ENCODE results near the gene AGT. TPM values are rescaled to one million over a fixed set of nuclear protein-coding genes. Genes with fewer than 3 reads are reported as not detected.
"Not testable (repeated sequence)": the region's sequence is repeated elsewhere in the genome, so short reads cannot be mapped to it uniquely, and the experiment has no call there.

The AGT gene
- polyA plus RNA-seq, 2 of the 4 experiments (the other 2 are of a cell fraction): 0.06 to 0.18 TPM

- no peak overlapping the region for H3K27ac ChIP-seq
- H3K4me3 ChIP-seq: no peak overlapping the region
- no peak overlapping the region for H3K4me2 ChIP-seq
- CTCF ChIA-PET: interaction anchor here (1.1 to 1.3 kb wide), 2 partner anchors 19 to 20 kb away, joined by 3 to 4 read pairs; no protein-coding TSS in a partner anchor
- no peaks in the 10 kb centered on the region for H3K9me3 ChIP-seq
- FAIRE-seq (peak; percentile 56), DNase-seq (ENCODE audit: low read depth in 1 of 2, low spot score in 1 of 2) (no peak), ATAC-seq (no peak)
- no peak for TF ChIP-seq HOXB13 (CRISPR knock-in tag; IDR thresholded peaks at IDR 0.05; ENCODE audit: low read depth)
- POLR2A ChIA-PET: no interaction called here
- WGBS (ENCODE audit: missing lambda C conversion rate): 84% methylated on average over 4 of the region's 4 CpGs
- no peaks in the 10 kb centered on the region for H3K4me1 ChIP-seq
Observed at GRCh38 chr1:230661976-230662375, 51.9 kb downstream of the AGT start.

GRCh38 chr1:230658691-230659090 is 55.2 kb downstream of the AGT start:
- Histone ChIP-seq H3K27ac (no peak overlapping the region), H3K4me3 (no peak overlapping the region), H3K9me3 (peaks cover 8% of the 10 kb centered on the region; the same call in 2 of the 3 replicates), H3K4me2 (no peak overlapping the region), H3K4me1 (no peaks in the 10 kb centered on the region)
- no peak for FAIRE-seq
- no peak for ATAC-seq
- POLR2A ChIA-PET: no interaction called here
- 93% methylated on average over 2 of the region's 2 CpGs for WGBS (ENCODE audit: missing lambda C conversion rate)
- CTCF ChIA-PET: no interaction called here
- TF ChIP-seq ZSCAN20 (CRISPR knock-in tag; IDR thresholded peaks at IDR 0.05): no peak
- TF ChIP-seq ELK1 (IDR thresholded peaks at IDR 0.05; ENCODE audit: low read depth, low read length): no peak
- no peak for TF ChIP-seq TP53 (CRISPR knock-in tag; IDR thresholded peaks at IDR 0.05)
- TF ChIP-seq HOXB5 (CRISPR knock-in tag; IDR thresholded peaks at IDR 0.05): no peak
- TF ChIP-seq HDAC2 (IDR thresholded peaks at IDR 0.05): no peak
- TF ChIP-seq MYC (IDR thresholded peaks at IDR 0.05; ENCODE audit: borderline replicate concordance, low read length): no peak
- no peak for TF ChIP-seq CEBPB (IDR thresholded peaks at IDR 0.05)
- no peak for TF ChIP-seq HEYL (CRISPR knock-in tag; IDR thresholded peaks at IDR 0.05)
- TF ChIP-seq E2F6 (IDR thresholded peaks at IDR 0.05; ENCODE audit: borderline replicate concordance, low read depth): no peak
- no peak for TF ChIP-seq MAFK (IDR thresholded peaks at IDR 0.05; ENCODE audit: partially characterized antibody)
- DNase-seq (ENCODE audit: low read depth in 1 of 2, low spot score in 1 of 2): no peak

- FAIRE-seq; ATAC-seq; H3K4me1 ChIP-seq; H3K27ac ChIP-seq; DNase-seq (ENCODE audit: low read depth in 1 of 2, low spot score in 1 of 2); CTCF ChIA-PET; H3K4me2 ChIP-seq; POLR2A ChIA-PET; H3K4me3 ChIP-seq: not testable (repeated sequence)
- 88% methylated on average over 1 of the region's 1 CpG for WGBS (ENCODE audit: missing lambda C conversion rate)
- peaks cover 14% of the 10 kb centered on the region; the same call in 2 of the 3 replicates for H3K9me3 ChIP-seq
Observed at GRCh38 chr1:230658103-230658502, 55.8 kb downstream of the AGT start.

GRCh38 chr1:230656719-230657118 is 57.2 kb downstream of the AGT start:
- POLR2A ChIA-PET; ATAC-seq; DNase-seq (ENCODE audit: low read depth in 1 of 2, low spot score in 1 of 2); H3K4me1 ChIP-seq; CTCF ChIA-PET; H3K4me3 ChIP-seq; H3K27ac ChIP-seq; FAIRE-seq; H3K4me2 ChIP-seq: not testable (repeated sequence)
- peaks cover 21% of the 10 kb centered on the region; the same call in 2 of the 3 replicates for H3K9me3 ChIP-seq
- 86% methylated on average over 1 of the region's 1 CpG for WGBS (ENCODE audit: missing lambda C conversion rate)

Other genes with a start within 250 kb of the AGT start
- gene COG2, start 71.6 kb downstream of the AGT start, polyA plus RNA-seq (2011; rRNA removed): 32.3 and 34.2 TPM in 2 replicates
- 21.9 to 23.4 TPM (median 23.0 TPM) in 3 replicates for gene COG2, start 71.6 kb downstream of the AGT start, polyA plus RNA-seq (2017; fragmentation: RNase III; extraction: RNeasy Plus Mini Kit Qiagen cat#74134 plus additional on column Dnase treatment)
- not detected in 2 replicates for gene CAPN9, start 33.3 kb upstream of the AGT start, polyA plus RNA-seq (2011; rRNA removed)
- gene CAPN9, start 33.3 kb upstream of the AGT start, polyA plus RNA-seq (2017; fragmentation: RNase III; extraction: RNeasy Plus Mini Kit Qiagen cat#74134 plus additional on column Dnase treatment): not detected in 3 replicates
- 15.8 and 20.4 TPM in 2 replicates for gene C1orf198, start 154.4 kb upstream of the AGT start, polyA plus RNA-seq (2011; rRNA removed)
- gene C1orf198, start 154.4 kb upstream of the AGT start, polyA plus RNA-seq (2017; fragmentation: RNase III; extraction: RNeasy Plus Mini Kit Qiagen cat#74134 plus additional on column Dnase treatment): 10.9 to 12.0 TPM (median 11.1 TPM) in 3 replicates

Data from A549 (cell line).